ENCODE data around the gene MLXIP. TPM values are rescaled to one million over a fixed set of nuclear protein-coding genes. Genes with fewer than 3 reads are reported as not detected.

The MLXIP gene
- total RNA-seq, 2 experiments from 2014 or later: 17.7 to 26.4 TPM

DNA sequence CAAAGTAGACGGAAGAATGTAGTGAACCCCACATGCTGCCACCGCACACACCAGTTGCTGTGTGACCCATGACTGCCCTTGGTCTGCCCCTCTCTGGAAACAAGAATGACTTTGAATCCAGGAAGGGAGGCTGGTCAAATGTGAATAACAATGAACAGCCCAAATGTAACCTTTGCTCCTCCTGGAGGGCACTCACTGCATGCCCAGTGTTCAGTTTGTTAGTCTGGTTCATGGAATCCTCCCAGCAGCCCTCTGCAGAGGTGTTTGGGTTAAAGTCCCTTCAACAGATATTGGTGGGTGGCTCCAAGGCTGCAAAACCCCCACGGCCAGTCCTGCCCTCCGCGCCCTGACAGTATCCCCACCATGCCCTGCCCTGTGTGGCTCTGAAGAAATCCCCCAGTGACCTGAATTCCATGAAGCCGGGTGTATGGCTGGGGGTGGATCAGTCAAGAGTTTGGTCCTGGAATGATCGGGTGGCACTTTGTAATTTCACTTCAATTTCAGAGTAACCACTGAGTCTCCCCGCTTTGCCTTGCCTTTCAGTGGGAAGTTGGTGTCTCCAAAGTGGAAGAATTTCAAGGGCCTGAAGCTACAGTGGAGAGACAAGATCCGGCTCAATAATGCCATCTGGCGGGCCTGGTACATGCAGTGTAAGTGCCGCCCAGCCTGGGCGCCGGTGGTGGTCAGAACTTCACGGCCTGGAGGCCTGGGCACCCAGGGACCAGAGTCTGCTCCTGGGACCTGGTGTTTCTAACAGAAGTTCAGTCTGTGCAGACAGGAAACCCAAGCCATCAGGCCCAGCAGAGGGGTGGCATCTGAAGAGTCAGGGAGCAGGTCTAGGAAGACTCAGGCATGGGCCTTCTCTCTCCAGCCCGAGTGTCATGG, 48.4 kb downstream of the MLXIP start:
- no peak for ATAC-seq
- CTCF ChIA-PET: interaction anchor here (1.9 kb wide), 1 partner anchor 72 kb away, joined by 6 read pairs; no protein-coding TSS in a partner anchor
- DNase-seq: no peak
- intact Hi-C loops (cut with DNase I, micrococcal nuclease): no loop called here
- Mint-ChIP-seq H3K27me3 (no peaks in the 10 kb centered on the region), H3K27ac (no peak overlapping the region), H3K36me3 (ENCODE audit: low read depth) (peaks cover 3% of the 10 kb centered on the region), H3K4me1 (peaks cover 22% of the 10 kb centered on the region), H3K9me3 (ENCODE audit: low read depth) (no peaks in the 10 kb centered on the region), H3K4me3 (no peak overlapping the region)
- POLR2A ChIA-PET: interaction anchor here (0.5 kb wide), 1 partner anchor 169 kb away, joined by 4 read pairs; no protein-coding TSS in a partner anchor

DNA sequence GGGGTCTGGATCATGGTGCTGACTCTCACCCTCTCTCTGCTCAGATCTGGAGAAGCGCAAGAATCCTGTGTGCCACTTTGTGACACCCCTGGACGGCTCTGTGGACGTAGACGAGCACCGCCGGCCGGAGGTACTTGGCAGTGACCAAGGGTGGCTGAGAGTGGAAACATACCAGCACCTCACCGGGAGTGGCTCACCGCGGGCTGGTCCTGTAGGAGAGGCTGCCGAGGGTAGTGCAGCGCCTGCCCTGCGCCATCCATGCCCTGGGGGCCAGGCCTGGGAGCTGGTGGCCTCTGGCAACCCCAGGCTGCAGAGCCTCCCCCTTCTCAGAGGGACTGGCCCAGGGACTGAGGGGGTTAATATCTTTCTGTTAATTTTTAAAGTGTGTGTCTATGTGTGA, 49.3 kb downstream of the MLXIP start:
- Mint-ChIP-seq H3K36me3 (ENCODE audit: low read depth) (peaks cover 3% of the 10 kb centered on the region), H3K27me3 (no peaks in the 10 kb centered on the region), H3K4me1 (peaks cover 16% of the 10 kb centered on the region), H3K9me3 (ENCODE audit: low read depth) (no peaks in the 10 kb centered on the region), H3K4me3 (no peak overlapping the region), H3K27ac (no peak overlapping the region)
- POLR2A ChIA-PET: interaction anchor here (0.5 kb wide), 1 partner anchor 170 kb away, joined by 4 read pairs; no protein-coding TSS in a partner anchor
- ATAC-seq (no peak), DNase-seq (no peak)
- CTCF ChIA-PET: interaction anchor here (0.8 to 1.9 kb wide), 2 partner anchors 22 to 73 kb away, joined by 3 to 6 read pairs; no protein-coding TSS in a partner anchor
- intact Hi-C loops (cut with DNase I, micrococcal nuclease): no loop called here

DNA sequence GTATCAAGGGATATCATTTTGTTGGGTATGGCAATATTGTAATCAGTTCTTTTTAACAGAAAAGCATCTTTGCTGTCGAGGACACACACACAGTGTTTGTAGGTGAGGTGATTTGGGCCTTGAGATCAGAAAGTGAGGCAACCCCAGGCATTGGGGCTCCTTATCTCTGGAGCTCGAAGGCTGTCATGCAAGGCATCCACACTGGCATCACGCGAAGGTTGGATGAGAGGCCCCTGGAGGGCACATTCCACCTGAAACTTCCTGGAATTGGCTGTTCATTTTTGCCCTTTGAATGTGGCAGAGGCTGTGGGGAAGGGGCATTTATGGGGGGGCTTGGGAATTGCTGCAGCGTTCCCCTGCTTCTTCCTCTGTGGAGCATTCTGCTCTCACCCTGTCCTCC, 49.9 kb downstream of the MLXIP start:
- intact Hi-C loops (cut with DNase I, micrococcal nuclease): no loop called here
- H3K27ac Mint-ChIP-seq: no peak overlapping the region
- no peaks in the 10 kb centered on the region for H3K27me3 Mint-ChIP-seq
- H3K4me1 Mint-ChIP-seq: peaks cover 10% of the 10 kb centered on the region
- no peak overlapping the region for H3K4me3 Mint-ChIP-seq
- ATAC-seq (no peak), DNase-seq (no peak)
- CTCF ChIA-PET: interaction anchor here (0.8 to 1.9 kb wide), 2 partner anchors 22 to 74 kb away, joined by 3 to 6 read pairs; no protein-coding TSS in a partner anchor
- peaks cover 5% of the 10 kb centered on the region for H3K36me3 Mint-ChIP-seq (ENCODE audit: low read depth)
- H3K9me3 Mint-ChIP-seq (ENCODE audit: low read depth): no peaks in the 10 kb centered on the region
- POLR2A ChIA-PET: no interaction called here

DNA sequence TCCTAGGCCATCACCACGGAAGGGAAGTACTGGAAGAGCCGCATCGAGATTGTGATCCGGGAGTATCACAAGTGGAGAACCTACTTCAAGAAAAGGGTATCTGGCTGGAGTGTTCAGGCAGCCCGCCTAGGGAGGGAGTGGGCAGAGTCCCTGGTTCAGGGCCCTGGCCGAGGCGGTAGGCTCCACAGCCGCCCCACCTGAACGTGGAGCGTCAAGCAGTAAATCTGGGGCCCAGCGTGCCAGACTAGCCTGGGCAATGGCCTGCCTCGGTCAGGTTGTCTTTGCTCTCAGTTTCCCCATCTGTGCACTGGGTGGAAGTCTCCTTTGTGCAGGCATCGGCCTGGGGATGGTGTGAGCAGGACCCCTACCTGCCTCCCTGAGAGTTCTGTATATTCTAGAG, 50.6 kb downstream of the MLXIP start:
- CTCF ChIA-PET: interaction anchor here (0.6 kb wide), 2 partner anchors 9 to 233 kb away, joined by 3 read pairs; no protein-coding TSS in a partner anchor
- ATAC-seq: no peak
- H3K27ac Mint-ChIP-seq: no peak overlapping the region
- POLR2A ChIA-PET: no interaction called here
- H3K27me3 Mint-ChIP-seq: no peaks in the 10 kb centered on the region
- peaks cover 5% of the 10 kb centered on the region for H3K4me1 Mint-ChIP-seq
- intact Hi-C loops (cut with DNase I, micrococcal nuclease): no loop called here
- no peak overlapping the region for H3K4me3 Mint-ChIP-seq
- DNase-seq: no peak
- peaks cover 10% of the 10 kb centered on the region for H3K36me3 Mint-ChIP-seq (ENCODE audit: low read depth)
- no peaks in the 10 kb centered on the region for H3K9me3 Mint-ChIP-seq (ENCODE audit: low read depth)

DNA sequence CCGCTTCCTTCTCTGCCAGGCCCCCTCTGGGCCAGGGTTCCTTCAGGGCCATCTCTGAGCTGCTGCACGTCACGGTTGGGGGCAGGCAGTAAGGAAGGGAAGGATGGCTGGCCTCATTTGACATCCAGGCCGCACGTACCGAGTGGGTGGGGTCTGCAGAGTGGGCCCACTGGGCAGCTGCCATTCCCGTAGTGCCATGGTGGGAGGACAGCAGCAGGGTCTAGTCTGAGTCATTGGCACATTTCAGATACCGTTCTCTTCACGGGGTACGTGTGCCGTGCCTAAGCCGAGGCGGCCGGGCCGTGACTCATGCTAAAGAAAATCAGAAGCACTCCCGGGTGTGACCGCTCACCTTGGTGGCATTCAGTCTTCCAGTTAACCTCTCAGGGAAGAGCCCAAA, 51.6 kb downstream of the MLXIP start:
- Mint-ChIP-seq H3K9me3 (ENCODE audit: low read depth) (no peaks in the 10 kb centered on the region), H3K27ac (no peak overlapping the region), H3K36me3 (ENCODE audit: low read depth) (peaks cover 10% of the 10 kb centered on the region), H3K27me3 (no peaks in the 10 kb centered on the region), H3K4me1 (peaks cover 5% of the 10 kb centered on the region), H3K4me3 (no peak overlapping the region)
- ChIA-PET CTCF (interaction anchor here (0.6 to 1.9 kb wide), 7 partner anchors 57 to 259 kb away, joined by 3 to 11 read pairs (median 3); no protein-coding TSS in a partner anchor), POLR2A (no interaction called here)
- intact Hi-C loops (cut with DNase I, micrococcal nuclease): loop anchor here (2.0 kb wide), 2 partner anchors 61 to 227 kb away; no protein-coding TSS in a partner anchor
- ATAC-seq: no peak
- no peak for DNase-seq

DNA sequence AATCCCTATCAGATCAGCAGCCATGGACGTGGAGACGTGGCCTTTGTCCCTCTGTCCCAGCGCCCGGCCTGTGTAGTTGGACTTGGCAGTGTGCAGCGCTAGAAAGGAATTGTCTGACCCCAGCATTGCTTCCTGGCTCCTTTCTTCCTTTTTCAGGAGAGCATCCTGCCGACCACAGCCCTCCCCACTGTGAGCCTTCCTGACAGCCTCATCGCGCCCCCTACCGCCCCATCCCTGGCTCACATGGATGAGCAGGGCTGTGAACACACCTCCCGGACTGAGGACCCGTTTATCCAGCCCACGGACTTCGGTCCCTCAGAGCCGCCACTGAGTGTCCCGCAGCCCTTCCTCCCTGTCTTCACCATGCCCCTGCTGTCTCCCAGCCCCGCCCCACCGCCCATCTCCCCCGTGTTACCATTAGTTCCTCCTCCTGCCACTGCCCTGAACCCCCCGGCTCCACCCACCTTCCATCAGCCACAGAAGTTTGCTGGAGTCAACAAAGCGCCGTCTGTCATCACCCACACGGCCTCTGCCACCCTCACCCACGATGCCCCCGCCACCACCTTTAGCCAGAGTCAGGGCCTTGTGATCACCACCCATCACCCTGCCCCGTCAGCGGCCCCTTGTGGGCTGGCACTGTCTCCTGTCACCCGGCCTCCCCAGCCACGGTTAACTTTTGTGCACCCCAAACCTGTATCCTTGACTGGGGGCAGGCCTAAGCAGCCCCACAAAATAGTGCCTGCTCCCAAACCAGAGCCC, 54.8 kb downstream of the MLXIP start:
- Mint-ChIP-seq H3K36me3 (ENCODE audit: low read depth) (peaks cover 13% of the 10 kb centered on the region), H3K4me3 (no peak overlapping the region), H3K27me3 (no peaks in the 10 kb centered on the region), H3K4me1 (no peaks in the 10 kb centered on the region), H3K27ac (no peak overlapping the region), H3K9me3 (ENCODE audit: low read depth) (no peaks in the 10 kb centered on the region)
- intact Hi-C loops (cut with DNase I, micrococcal nuclease): no loop called here
- no peak for ATAC-seq
- DNase-seq: no peak
- ChIA-PET CTCF (interaction anchor here (0.6 to 1.6 kb wide), 7 partner anchors 10 to 137 kb away, joined by 3 to 5 read pairs (median 4); partner anchors contain the start of gene LRRC43), POLR2A (no interaction called here)

DNA sequence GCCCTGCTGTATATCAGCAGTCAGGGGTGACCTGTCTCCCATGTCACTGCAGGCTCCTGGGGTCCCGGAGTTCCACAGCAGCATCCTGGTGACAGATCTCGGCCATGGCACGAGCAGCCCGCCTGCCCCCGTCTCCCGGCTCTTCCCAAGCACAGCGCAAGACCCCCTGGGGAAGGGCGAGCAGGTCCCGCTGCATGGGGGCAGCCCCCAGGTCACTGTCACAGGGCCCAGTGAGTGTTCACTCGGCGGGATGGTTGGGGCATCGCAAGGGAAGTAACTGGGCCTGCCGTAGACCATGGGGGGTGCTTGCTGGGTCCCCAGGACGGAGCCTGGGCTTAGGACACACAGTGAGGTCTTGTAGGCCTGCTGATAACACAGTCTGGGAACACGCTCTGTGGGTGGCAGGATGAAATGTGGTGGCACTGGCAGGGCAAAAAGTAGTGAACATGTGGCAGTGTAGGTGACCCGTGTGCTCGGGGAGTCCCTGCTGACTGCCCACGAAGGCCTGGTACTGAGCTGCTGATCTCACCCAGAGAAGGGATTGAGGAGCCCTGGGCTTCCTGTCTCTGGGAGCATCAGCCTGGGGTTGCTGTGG, 57.0 kb downstream of the MLXIP start:
- CTCF ChIA-PET: no interaction called here
- no peak for ATAC-seq
- H3K27ac Mint-ChIP-seq: no peak overlapping the region

DNA sequence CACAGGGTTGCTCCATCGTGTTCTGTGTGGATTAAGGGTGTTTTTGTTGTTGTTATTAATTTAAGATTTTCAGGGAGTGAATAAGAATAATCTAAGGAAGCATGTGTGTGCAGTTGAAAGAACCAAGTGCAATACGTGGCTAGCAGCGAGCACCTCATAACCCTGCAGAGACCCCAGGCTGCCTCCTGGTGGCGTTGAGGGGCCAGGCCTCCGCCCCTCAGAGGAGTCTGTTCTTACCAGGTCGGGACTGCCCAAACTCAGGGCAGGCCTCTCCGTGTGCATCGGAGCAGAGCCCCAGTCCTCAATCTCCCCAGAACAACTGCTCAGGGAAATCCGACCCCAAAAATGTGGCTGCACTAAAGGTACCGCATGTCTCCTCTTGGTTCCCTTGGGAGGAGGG, 58.7 kb downstream of the MLXIP start:
- Mint-ChIP-seq H3K4me3 (no peak overlapping the region), H3K36me3 (ENCODE audit: low read depth) (peaks cover 18% of the 10 kb centered on the region), H3K27me3 (no peaks in the 10 kb centered on the region), H3K9me3 (ENCODE audit: low read depth) (no peaks in the 10 kb centered on the region), H3K4me1 (no peaks in the 10 kb centered on the region), H3K27ac (no peak overlapping the region)
- DNase-seq: peak; percentile 27
- intact Hi-C loops (cut with DNase I, micrococcal nuclease): no loop called here
- ATAC-seq: no peak
- ChIA-PET CTCF (interaction anchor here (0.7 to 1.6 kb wide), 2 partner anchors 49 to 53 kb away, joined by 3 read pairs; no protein-coding TSS in a partner anchor), POLR2A (no interaction called here)

More for the DNA sequence above, 57.0 kb downstream of the MLXIP start:
- Mint-ChIP-seq H3K4me3 (no peak overlapping the region), H3K9me3 (ENCODE audit: low read depth) (no peaks in the 10 kb centered on the region), H3K36me3 (ENCODE audit: low read depth) (peaks cover 14% of the 10 kb centered on the region), H3K27me3 (no peaks in the 10 kb centered on the region), H3K4me1 (no peaks in the 10 kb centered on the region)
- POLR2A ChIA-PET: no interaction called here
- intact Hi-C loops (cut with DNase I, micrococcal nuclease): no loop called here
- DNase-seq: no peak

DNA sequence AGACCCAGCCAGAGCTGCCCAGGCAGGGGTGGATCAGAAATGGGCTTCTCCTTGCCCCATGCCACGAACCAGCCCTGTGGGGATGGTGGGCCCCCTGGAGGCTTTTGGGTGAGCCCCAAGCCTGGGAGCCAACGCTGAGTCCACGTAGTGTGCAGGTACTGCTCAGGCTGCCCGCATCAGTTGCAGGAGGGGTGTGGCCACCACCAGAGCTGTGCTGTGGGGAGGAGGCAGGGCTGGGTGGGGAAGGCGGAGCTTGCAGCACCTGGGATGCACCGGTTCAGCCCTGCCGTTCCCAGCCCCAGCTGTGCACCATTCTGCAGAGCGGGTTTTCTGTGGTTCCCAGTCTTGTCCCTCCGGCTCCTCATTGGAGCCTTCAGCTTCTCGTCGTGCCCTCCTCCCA, 59.1 kb downstream of the MLXIP start:
- ChIA-PET POLR2A (no interaction called here), CTCF (interaction anchor here (0.7 to 1.6 kb wide), 2 partner anchors 49 to 53 kb away, joined by 3 read pairs; no protein-coding TSS in a partner anchor)
- no peak overlapping the region for H3K27ac Mint-ChIP-seq
- intact Hi-C loops (cut with DNase I, micrococcal nuclease): no loop called here
- DNase-seq (no peak), ATAC-seq (peak; percentile 55)
- no peak overlapping the region for H3K4me3 Mint-ChIP-seq
- peaks cover 18% of the 10 kb centered on the region for H3K36me3 Mint-ChIP-seq (ENCODE audit: low read depth)
- H3K9me3 Mint-ChIP-seq (ENCODE audit: low read depth): no peaks in the 10 kb centered on the region
- no peaks in the 10 kb centered on the region for H3K27me3 Mint-ChIP-seq
- H3K4me1 Mint-ChIP-seq: no peaks in the 10 kb centered on the region

DNA sequence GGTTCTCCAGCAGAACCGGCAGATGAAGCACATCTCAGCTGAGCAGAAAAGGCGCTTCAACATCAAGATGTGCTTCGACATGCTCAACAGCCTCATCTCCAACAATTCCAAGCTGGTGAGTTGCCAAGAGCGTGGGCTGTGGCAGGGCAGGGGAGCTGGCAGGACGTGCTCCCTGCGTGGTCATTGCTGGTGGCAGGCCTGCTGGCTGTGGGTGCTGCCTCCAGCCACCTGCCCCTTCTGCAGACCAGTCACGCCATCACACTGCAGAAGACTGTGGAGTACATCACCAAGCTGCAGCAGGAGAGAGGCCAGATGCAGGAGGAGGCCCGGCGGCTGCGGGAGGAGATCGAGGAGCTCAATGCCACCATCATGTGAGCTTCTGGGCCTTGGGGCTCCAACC, 59.6 kb downstream of the MLXIP start:
- H3K27me3 Mint-ChIP-seq: no peaks in the 10 kb centered on the region
- H3K27ac Mint-ChIP-seq: no peak overlapping the region
- intact Hi-C loops (cut with DNase I, micrococcal nuclease): no loop called here
- no peaks in the 10 kb centered on the region for H3K9me3 Mint-ChIP-seq (ENCODE audit: low read depth)
- no peak for ATAC-seq
- no peak for DNase-seq
- peaks cover 18% of the 10 kb centered on the region for H3K36me3 Mint-ChIP-seq (ENCODE audit: low read depth)
- CTCF ChIA-PET: interaction anchor here (0.6 to 1.6 kb wide), 3 partner anchors 9 to 52 kb away, joined by 3 read pairs; no protein-coding TSS in a partner anchor
- no peak overlapping the region for H3K4me3 Mint-ChIP-seq
- POLR2A ChIA-PET: interaction anchor here (0.5 kb wide), 1 partner anchor 623 kb away, joined by 14 read pairs; no protein-coding TSS in a partner anchor
- no peaks in the 10 kb centered on the region for H3K4me1 Mint-ChIP-seq

DNA sequence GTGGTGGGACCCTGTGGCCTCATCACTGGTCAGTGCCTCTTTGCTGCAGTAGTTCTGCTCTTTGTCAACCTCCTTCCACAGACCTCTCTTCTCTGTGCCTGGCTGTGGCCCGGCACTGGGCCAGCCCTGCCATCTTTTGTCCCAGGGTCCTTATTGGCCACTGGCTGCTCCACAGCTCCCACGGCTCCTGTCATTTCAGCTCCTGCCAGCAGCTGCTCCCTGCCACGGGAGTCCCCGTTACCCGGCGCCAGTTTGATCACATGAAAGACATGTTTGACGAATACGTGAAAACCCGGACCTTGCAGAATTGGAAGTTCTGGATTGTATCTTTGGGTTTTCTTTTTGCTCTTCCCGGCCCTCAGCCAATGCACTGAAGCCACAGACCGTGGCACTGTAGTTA, 60.1 kb downstream of the MLXIP start:
- Mint-ChIP-seq H3K9me3 (ENCODE audit: low read depth) (no peaks in the 10 kb centered on the region), H3K27me3 (no peaks in the 10 kb centered on the region), H3K36me3 (ENCODE audit: low read depth) (peaks cover 14% of the 10 kb centered on the region), H3K4me3 (no peak overlapping the region), H3K4me1 (no peaks in the 10 kb centered on the region), H3K27ac (no peak overlapping the region)
- no peak for DNase-seq
- intact Hi-C loops (cut with DNase I, micrococcal nuclease): no loop called here
- no peak for ATAC-seq
- POLR2A ChIA-PET: interaction anchor here (0.5 kb wide), 1 partner anchor 623 kb away, joined by 14 read pairs; no protein-coding TSS in a partner anchor
- CTCF ChIA-PET: interaction anchor here (0.6 to 1.6 kb wide), 4 partner anchors 9 to 245 kb away, joined by 3 to 4 read pairs (median 3); no protein-coding TSS in a partner anchor

Data from activated CD4-positive, alpha-beta T cell treated with anti-CD3 and anti-CD28 coated beads for 36 hours (primary cell).